Liver (tissue), 9 donors: ENCODE measurements around the gene GIMAP8. TPM values are rescaled to one million over a fixed set of nuclear protein-coding genes. Genes with fewer than 3 reads are reported as not detected.

ENCODE experiments used
- DNase-seq: peaks from one replicate; pipeline ENCODE4 v3.0.0-alpha.2; 2017; ENCODE audit warnings: low spot score
- H3K27ac ChIP-seq, 2 donors: one replicate each; pipeline ENCODE4 v1.7.0; 2013; ENCODE audit warnings: inconsistent platforms in 2 of 2, low read length in 2 of 2, control low read depth in 1 of 2, low read depth in 1 of 2, mild to moderate bottlenecking in 1 of 2
- H3K27me3 ChIP-seq, 4 donors: one replicate each; pipeline versions ENCODE4 v1.6.1 to v1.7.0; 2013; ENCODE audit warnings: low read length in 3 of 4, inconsistent platforms in 1 of 4, mild to moderate bottlenecking in 1 of 4, moderate library complexity in 1 of 4; ENCODE audit not compliant: control insufficient read depth in 4 of 4, insufficient read depth in 4 of 4
- H3K36me3 ChIP-seq, 4 donors: one replicate each; pipeline versions ENCODE4 v1.6.1 to v1.7.0; 2013; ENCODE audit warnings: low read length in 3 of 4, mild to moderate bottlenecking in 3 of 4, low read depth in 1 of 4, moderate library complexity in 1 of 4; ENCODE audit not compliant: control insufficient read depth in 4 of 4, insufficient read depth in 3 of 4
- H3K4me1 ChIP-seq, 4 donors: one replicate each; pipeline versions ENCODE4 v1.6.1 to v1.7.0; 2013; ENCODE audit warnings: low read length in 3 of 4, mild to moderate bottlenecking in 3 of 4, moderate library complexity in 1 of 4; ENCODE audit not compliant: control insufficient read depth in 4 of 4, insufficient read depth in 4 of 4
- H3K4me3 ChIP-seq, 3 donors: one replicate each; pipeline versions ENCODE4 v1.6.1 to v1.7.0; 2013; ENCODE audit warnings: low read length in 3 of 3, control low read depth in 1 of 3, low read depth in 1 of 3, mild to moderate bottlenecking in 1 of 3
- H3K9ac ChIP-seq, 2 donors: one replicate each; pipeline ENCODE4 v1.7.0; 2013; ENCODE audit warnings: low read length in 2 of 2, mild to moderate bottlenecking in 2 of 2, moderate library complexity in 2 of 2, control low read depth in 1 of 2, low read depth in 1 of 2
- H3K9me3 ChIP-seq, 4 donors: one replicate each; pipeline versions ENCODE4 v1.6.1 to v1.7.0; 2013; ENCODE audit warnings: low read length in 3 of 4; ENCODE audit not compliant: control insufficient read depth in 4 of 4
- ATF3 ChIP-seq: IDR thresholded peaks from 2 replicates; pipeline ENCODE4 v1.6.1; 2016; ENCODE audit warnings: antibody characterized with exemption
- CTCF ChIP-seq: fragments of 150-350 bp; IDR thresholded peaks from 2 replicates; pipeline ENCODE4 v1.5.1; 2017; ENCODE audit warnings: improper control_type of control experiment, low read depth, low read length; ENCODE audit not compliant: missing input control
- EGR1 ChIP-seq, 2 donors: IDR thresholded peaks; 2 replicates each; pipeline ENCODE4 v1.6.1; 2016 to 2018; ENCODE audit warnings: antibody characterized with exemption in 2 of 2, low read depth in 2 of 2
- FOXA1 ChIP-seq: IDR thresholded peaks from 2 replicates; pipeline ENCODE4 v1.6.1; 2016; ENCODE audit warnings: antibody characterized with exemption
- FOXA2 ChIP-seq: IDR thresholded peaks from 2 replicates; pipeline ENCODE4 v1.6.1; 2016; ENCODE audit warnings: antibody characterized with exemption
- GABPA ChIP-seq, 2 donors: IDR thresholded peaks in 1 of 2; conservative IDR thresholded peaks in 1 of 2; 2 replicates each; pipeline ENCODE4 v1.6.1; 2016; ENCODE audit warnings: antibody characterized with exemption in 2 of 2, mild to moderate bottlenecking in 1 of 2, moderate library complexity in 1 of 2
- HNF4G ChIP-seq: IDR thresholded peaks from 2 replicates; pipeline ENCODE4 v1.6.1; 2016; ENCODE audit warnings: antibody characterized with exemption
- MAX ChIP-seq: IDR thresholded peaks from 2 replicates; pipeline ENCODE4 v1.6.1; 2016; ENCODE audit warnings: antibody characterized with exemption
- NR2F2 ChIP-seq: IDR thresholded peaks from 2 replicates; pipeline ENCODE4 v1.6.1; 2016; ENCODE audit warnings: antibody characterized with exemption
- REST ChIP-seq: IDR thresholded peaks from 2 replicates; pipeline ENCODE4 v1.6.1; 2016; ENCODE audit warnings: antibody characterized with exemption, mild to moderate bottlenecking
- RXRA ChIP-seq, 2 donors: IDR thresholded peaks; 2 replicates each; pipeline ENCODE4 v1.6.1; 2017 to 2018; ENCODE audit warnings: antibody characterized with exemption in 2 of 2, mild to moderate bottlenecking in 1 of 2
- TAF1 ChIP-seq: conservative IDR thresholded peaks from 2 replicates; pipeline ENCODE4 v1.6.1; 2016; ENCODE audit warnings: antibody characterized with exemption, mild to moderate bottlenecking
- WGBS: extraction: QIAGEN DNeasy Blood & Tissue Kit; methylation state at CpG from one replicate; pipeline ENCODE4 v1.1.7; 2013; 5-methylcytosine and 5-hydroxymethylcytosine counted together
- polyA plus RNA-seq, 2 donors: library from polyadenylated mRNA; stranded (reverse) in 1 of 2; unstranded in 1 of 2; fragments of 200-250 nt in 1 of 2; fragments of >200 nt in 1 of 2; fragmentation: Nextera tagmentation in 1 of 2; extraction: Ambion mirVana in 1 of 2; gene quantifications; one replicate each; pipeline versions ENCODE4 v1.2.1 to v1.2.3, GENCODE V29; 2013 to 2015
- total RNA-seq, 2 donors: library from RNA; depleted of rRNA; stranded (reverse); fragments of >200 nt; gene quantifications; one replicate each; pipeline ENCODE4 v1.2.3, GENCODE V29; 2014
- TF ChIP-seq, protein P1 (sequence below): IDR thresholded peaks from 2 replicates; pipeline ENCODE4 v1.6.1; 2016; ENCODE audit warnings: antibody characterized with exemption
- donor health status: healthy.
- donor health status: healthy.
- donor health status: healthy.
- donor health status: healthy.
- donor health status: healthy.

The GIMAP8 gene
- total and polyA plus RNA-seq, 4 donors, result 1.6 to 9.4 (median 7.6) TPM

DNA sequence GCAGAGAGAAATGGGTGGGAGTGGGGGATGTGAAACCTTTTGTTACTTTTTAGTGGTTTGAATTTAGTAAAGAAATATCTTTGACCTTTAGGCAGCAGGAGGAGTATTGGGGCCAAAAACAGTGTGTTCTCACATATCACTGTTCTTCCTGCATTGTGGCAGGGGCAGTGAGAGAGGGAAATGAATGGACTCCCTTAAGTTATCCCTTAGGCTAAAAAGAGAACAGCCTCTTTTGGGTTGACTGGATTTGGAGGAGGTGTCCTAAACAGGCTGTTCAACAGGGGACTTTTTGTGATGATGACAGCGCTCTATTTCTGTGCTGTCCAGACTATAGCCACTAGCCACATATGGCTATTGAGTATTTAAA lies 49.0 kb upstream of the GIMAP8 start:
- peaks cover 0 to 4% (median 0%) of the 10 kb centered on the region in 4 donors for H3K36me3 ChIP-seq
- H3K27me3 ChIP-seq, result no peaks in the 10 kb centered on the region
- H3K9me3 ChIP-seq, result no peaks in the 10 kb centered on the region
- no peak for DNase-seq
- H3K4me1 ChIP-seq, result peaks cover 6 to 19% (median 12%) of the 10 kb centered on the region in 4 donors
- H3K27ac ChIP-seq, result no peak overlapping the region
- TF ChIP-seq TAF1 (no peak), EGR1 (IDR thresholded peaks at IDR 0.05; ENCODE audit: low read depth in 2 of 2) (no peak), CTCF (no peak), NR2F2 (no peak), MAX (no peak), REST (no peak), ATF3 (no peak), HNF4G (no peak), RXRA (IDR thresholded peaks at IDR 0.05) (no peak), FOXA2 (no peak)
- TF ChIP-seq, protein P1, sequence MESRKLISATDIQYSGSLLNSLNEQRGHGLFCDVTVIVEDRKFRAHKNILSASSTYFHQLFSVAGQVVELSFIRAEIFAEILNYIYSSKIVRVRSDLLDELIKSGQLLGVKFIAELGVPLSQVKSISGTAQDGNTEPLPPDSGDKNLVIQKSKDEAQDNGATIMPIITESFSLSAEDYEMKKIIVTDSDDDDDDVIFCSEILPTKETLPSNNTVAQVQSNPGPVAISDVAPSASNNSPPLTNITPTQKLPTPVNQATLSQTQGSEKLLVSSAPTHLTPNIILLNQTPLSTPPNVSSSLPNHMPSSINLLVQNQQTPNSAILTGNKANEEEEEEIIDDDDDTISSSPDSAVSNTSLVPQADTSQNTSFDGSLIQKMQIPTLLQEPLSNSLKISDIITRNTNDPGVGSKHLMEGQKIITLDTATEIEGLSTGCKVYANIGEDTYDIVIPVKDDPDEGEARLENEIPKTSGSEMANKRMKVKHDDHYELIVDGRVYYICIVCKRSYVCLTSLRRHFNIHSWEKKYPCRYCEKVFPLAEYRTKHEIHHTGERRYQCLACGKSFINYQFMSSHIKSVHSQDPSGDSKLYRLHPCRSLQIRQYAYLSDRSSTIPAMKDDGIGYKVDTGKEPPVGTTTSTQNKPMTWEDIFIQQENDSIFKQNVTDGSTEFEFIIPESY, result no peak
- 95% methylated on average over 1 of the region's 1 CpG for WGBS
- no peak overlapping the region for H3K4me3 ChIP-seq
- no peak overlapping the region for H3K9ac ChIP-seq

DNA sequence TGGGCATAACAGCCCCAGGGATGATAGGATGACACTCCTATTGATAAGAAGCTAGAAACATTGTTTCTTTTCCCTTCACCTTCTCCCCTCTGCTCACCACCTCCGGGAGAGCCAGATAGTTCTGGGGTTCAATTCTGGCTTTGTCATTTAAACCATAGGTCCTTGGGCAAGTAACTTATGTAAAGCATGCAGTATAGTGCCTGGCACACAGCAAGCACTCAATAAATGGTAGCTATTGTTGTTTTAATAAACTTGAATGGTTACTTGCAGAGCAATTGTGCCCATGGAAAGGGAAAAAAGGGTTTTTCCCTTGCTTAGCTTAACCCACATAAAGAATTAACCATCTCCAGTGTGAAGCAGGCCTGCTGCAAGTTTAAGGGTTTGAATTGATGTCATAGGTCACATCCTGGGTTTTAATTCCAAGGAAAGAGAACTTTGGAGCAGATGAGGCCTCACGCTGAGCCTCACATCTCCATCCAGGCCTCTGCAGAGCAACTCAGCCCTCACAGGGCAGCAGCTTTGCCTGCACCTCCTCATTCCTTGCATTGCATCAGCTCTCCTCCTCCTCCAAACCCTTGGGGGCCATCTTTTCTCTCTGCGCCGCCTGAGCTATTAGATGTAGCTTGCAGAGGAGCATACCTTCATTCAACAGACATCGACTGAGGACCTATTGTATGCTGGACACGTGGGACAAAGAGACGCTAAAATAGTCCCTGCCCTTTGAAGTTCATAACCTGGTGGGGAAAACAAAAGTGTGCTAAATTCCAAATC lies 48.4 kb upstream of the GIMAP8 start:
- TF ChIP-seq HNF4G (no peak), TAF1 (no peak), FOXA1 (no peak), GABPA (IDR thresholded peaks at IDR 0.05 in 1 of 2, conservative IDR thresholded peaks at IDR 0.05 in 1 of 2) (no peak), ATF3 (no peak), RXRA (IDR thresholded peaks at IDR 0.05) (no peak), FOXA2 (no peak)
- no peaks in the 10 kb centered on the region for H3K9me3 ChIP-seq
- H3K27ac ChIP-seq, result no peak overlapping the region

More for the DNA sequence above, 48.4 kb upstream of the GIMAP8 start:
- Histone ChIP-seq H3K4me3 (no peak overlapping the region), H3K9ac (no peak overlapping the region), H3K36me3 (peaks cover 0 to 4% (median 0%) of the 10 kb centered on the region in 4 donors), H3K4me1 (peaks cover 6 to 25% (median 15%) of the 10 kb centered on the region in 4 donors), H3K27me3 (no peaks in the 10 kb centered on the region)
- 96% methylated on average over 7 of the region's 7 CpGs for WGBS
- no peak for DNase-seq
